ENCODE results near the gene TIGD4.
"Not testable (repeated sequence)": the region's sequence is repeated elsewhere in the genome, so short reads cannot be mapped to it uniquely, and the experiment has no call there.

TIGD4 gene

GRCh38 chr4:152780267-152780778 lies 793 bp upstream of the TIGD4 start:
- DNase-seq (ENCODE audit: low read depth, low spot score) = no peak

- no peak for DNase-seq (ENCODE audit: low read depth, low spot score)
Measured at GRCh38 chr4:152778656-152779512, 646 bp downstream of the TIGD4 start.

GRCh38 chr4:152777488-152777887 lies 2.0 kb downstream of the TIGD4 start:
- no peak for DNase-seq (ENCODE audit: low read depth, low spot score)

DNA sequence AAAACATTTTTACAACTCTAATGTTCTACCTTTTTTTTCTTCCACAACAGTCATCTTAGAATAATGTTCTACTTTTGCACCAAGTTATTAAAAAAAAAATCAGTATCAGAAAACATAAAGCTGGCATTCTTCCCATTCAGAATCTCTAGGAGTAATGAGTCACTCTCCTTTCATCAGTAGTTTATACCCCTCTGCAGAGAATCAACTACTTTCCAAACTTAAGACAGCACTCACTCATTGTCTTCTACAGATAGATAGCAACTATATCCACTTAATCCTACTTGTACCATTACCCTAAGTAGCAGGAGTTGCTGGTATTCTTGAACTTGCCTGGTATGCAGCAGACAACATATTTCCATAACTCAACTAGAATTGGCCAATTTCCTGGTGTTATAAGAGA lies 3.2 kb downstream of the TIGD4 start:
- DNase-seq (ENCODE audit: low read depth, low spot score) = no peak

DNA sequence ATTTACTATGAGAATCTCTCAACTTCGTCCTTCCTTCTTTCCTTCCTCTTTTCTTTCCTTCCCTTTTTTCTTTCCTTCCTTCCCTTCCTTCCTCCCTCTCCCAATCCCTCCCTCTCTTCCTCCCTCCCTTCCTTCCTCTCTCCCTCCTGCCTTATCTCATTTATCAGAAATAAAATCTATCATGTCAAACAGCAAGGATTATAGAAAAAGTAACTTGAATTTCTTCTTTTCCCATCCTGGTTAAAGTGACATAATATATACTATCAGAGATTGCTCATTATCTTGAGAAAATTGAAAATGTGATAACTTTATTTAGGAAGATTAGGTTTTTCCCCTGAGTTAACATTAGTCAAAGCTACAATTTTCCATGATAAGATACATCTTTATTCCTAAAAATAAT lies 5.6 kb downstream of the TIGD4 start:
- DNase-seq (ENCODE audit: low read depth, low spot score) = no peak

DNA sequence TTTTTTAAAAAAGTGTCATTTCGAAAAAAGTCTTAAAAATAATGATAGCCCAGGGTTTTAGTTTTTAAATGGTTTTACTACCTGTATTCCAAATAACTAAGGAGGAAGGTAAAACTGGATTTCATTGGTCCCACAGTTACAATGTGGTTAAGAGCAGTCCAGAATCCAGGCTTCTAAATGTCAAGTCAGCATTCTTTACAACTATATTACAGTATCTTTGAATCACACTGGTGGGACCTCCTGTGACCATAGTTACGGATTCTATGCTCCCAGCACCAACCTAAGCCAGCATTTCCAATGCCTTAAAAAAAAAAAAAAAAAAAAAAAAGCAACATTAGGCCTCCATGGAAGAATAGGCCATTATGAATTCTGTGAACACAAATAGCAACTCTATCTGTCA lies 6.2 kb downstream of the TIGD4 start:
- no peak for DNase-seq (ENCODE audit: low read depth, low spot score)

GRCh38 chr4:152771741-152772533 lies 7.6 kb downstream of the TIGD4 start:
- DNase-seq (ENCODE audit: low read depth, low spot score) = no peak

GRCh38 chr4:152765069-152765737 lies 14.3 kb downstream of the TIGD4 start:
- DNase-seq (ENCODE audit: low read depth, low spot score) = not testable (repeated sequence)

DNA sequence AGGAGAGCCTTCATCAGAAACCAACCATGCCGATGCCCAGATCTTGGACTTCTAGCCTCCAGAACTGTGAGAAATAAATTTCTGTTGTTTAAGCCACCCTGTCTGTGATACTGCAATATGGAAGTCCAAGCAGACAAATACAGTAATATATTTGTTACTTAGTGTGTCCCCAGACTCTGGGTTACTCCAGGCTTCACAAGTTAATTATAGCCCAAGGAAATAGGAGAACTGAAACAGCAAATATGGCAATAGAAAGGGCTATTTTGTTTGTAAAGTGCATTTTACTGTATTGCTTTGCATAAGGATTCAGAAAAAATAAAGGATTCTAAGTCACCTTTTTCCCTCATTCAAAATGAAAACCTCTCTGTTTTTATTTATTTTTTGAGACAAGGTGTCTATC lies 15.7 kb downstream of the TIGD4 start:
- DNase-seq (ENCODE audit: low read depth, low spot score) = no peak

GRCh38 chr4:152748619-152749018 lies 30.9 kb downstream of the TIGD4 start:
- no peak for DNase-seq (ENCODE audit: low read depth, low spot score)

DNA sequence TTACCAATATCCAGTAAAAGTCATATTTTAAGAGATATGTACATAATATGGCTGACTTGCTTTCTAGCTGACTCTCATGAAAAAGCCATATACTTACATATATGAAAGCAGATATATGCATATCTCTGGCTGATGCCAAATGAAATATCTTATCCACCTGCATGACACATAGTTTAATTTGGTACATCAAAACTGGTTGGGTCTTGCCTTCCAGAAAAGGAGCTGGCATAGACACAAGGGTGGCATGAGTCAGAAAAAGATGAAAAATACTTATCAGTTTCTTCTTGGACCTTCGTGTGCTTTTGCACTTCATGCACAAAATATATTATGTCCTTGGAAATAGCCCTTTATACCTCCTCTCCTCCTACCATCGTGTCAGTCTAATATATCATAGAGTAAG lies 32.1 kb downstream of the TIGD4 start:
- DNase-seq (ENCODE audit: low read depth, low spot score) = no peak

- DNase-seq (ENCODE audit: low read depth, low spot score) = no peak
Measured at GRCh38 chr4:152738827-152739226, 40.7 kb downstream of the TIGD4 start.

DNA sequence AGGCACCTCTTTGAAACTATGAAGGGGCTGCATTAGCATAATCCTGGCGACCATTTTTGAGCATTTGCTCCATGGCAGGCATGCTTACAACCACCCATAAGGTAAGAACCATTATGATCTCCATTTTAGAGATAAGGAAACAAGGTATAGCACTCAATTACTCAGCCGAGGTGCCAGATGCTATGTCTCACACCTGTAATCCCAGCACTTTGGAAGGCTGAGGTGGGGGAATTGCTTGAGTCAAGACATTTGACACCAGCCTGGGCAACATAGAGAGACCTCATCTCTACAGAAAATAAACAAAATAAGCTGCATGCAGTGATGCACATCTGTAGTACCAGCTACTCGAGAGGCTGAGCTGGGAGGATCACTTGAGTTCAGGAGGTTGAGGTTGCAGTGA lies 43.6 kb downstream of the TIGD4 start:
- DNase-seq (ENCODE audit: low read depth, low spot score) = no peak

GRCh38 chr4:152735396-152735859 lies 44.1 kb downstream of the TIGD4 start:
- DNase-seq (ENCODE audit: low read depth, low spot score) = no peak

GRCh38 chr4:152734699-152735050 lies 44.9 kb downstream of the TIGD4 start:
- DNase-seq (ENCODE audit: low read depth, low spot score) = no peak

GRCh38 chr4:152734015-152734698 lies 45.4 kb downstream of the TIGD4 start:
- DNase-seq (ENCODE audit: low read depth, low spot score) = no peak

DNA sequence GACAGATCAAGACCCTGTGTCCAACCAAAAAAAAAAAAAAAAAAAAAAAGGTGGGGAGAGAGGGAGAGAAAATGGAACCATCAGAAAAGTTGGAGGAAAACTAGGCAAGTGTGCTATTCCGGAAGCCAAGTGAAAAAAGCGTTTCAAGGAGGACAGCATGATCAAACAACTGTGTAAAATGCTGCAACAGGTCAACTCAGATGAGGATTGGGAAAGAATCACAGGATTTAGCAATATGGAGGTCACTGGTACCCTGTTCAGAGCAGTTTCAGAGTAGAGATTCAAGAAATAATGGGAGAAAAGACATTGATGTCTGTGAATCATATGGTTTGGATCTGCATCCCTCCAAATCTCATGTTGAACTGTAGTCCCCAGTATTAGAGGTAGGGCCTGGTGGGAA lies 47.5 kb downstream of the TIGD4 start:
- no peak for DNase-seq (ENCODE audit: low read depth, low spot score)

GRCh38 chr4:152729466-152729865 lies 50.1 kb downstream of the TIGD4 start:
- no peak for DNase-seq (ENCODE audit: low read depth, low spot score)

DNA sequence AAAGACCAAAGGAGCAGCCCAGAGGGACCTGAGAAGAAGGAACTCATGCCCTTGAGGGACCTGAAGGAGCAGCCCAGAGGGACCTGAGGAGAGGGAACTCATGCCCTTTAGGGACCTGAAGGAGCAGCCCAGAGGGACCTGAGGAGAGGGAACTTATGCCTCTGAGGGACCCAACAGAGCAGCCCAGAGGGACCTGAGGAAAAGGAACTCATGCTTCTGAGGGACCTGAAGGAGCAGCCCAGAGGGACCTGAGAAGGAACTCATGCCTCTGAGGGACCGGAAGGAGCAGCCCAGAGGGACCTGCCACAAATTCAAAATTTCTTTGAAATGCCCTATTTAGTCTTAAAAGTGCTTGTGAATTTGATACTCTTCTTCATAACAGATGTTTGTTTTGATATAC lies 51.2 kb downstream of the TIGD4 start:
- no peak for DNase-seq (ENCODE audit: low read depth, low spot score)

DNA sequence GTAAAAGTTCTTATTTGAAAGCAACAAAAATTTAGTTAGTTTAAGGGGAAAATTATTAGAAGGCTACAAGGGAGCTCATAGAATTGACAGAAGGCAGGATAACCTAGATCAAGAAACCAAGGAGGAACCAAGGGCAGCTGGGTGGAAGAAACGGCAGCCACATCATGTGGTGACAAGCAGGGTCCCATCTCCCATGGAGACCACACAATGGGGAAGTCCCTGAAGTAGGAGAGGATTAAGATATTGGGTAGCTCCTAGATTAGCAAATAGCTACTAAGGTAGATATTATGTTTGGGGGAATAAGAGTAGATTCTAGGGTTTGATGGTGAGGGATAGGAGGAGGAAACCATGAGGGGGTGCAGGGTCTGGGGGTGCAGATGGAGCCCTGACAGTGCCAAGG lies 51.7 kb downstream of the TIGD4 start:
- no peak for DNase-seq (ENCODE audit: low read depth, low spot score)

GRCh38 chr4:152724494-152724893 lies 55.0 kb downstream of the TIGD4 start:
- no peak for DNase-seq (ENCODE audit: low read depth, low spot score)

GRCh38 chr4:152723236-152723635 lies 56.3 kb downstream of the TIGD4 start:
- no peak for DNase-seq (ENCODE audit: low read depth, low spot score)

All from iPS DF 19.7 (cell line).